Astrocyte of the cerebellum (primary cell): ENCODE measurements around the gene ZNF862.

Experiments used
- DNase-seq: peaks from one replicate; pipeline ENCODE4 v3.0.0-alpha.2; 2011; ENCODE audit warnings: low read depth
- H3K4me3 ChIP-seq: 2 replicates; pipeline ENCODE4 v1.5.1; 2011; ENCODE audit warnings: mild to moderate bottlenecking, low read depth, low read length, moderate library complexity
- CTCF ChIP-seq: IDR thresholded peaks from 2 replicates; pipeline ENCODE4 v1.5.1; 2012; ENCODE audit warnings: low read length, low read depth, moderate library complexity, mild to moderate bottlenecking; ENCODE audit errors: missing control alignments
- in situ Hi-C: cut with HindIII; loops from 2 replicates; pipeline ENCODE4 v1.10.0; 2017; ENCODE audit warnings: low sequenced_read_pairs

The ZNF862 gene

GRCh38 chr7:149838224-149838991 is at the start of gene ZNF862:
TSS of gene ZNF862 (plus strand) at chr7:149838375. CDS start at chr7:149838612, 237 bp downstream.
- DNase-seq = peak; percentile 92
- in situ Hi-C loops = no loop called here
- peak; percentile 5 for TF ChIP-seq CTCF
- peak within 1 kb of the TSS; percentile 83 for H3K4me3 ChIP-seq

GRCh38 chr7:149789101-149789500 is 49.1 kb upstream of the ZNF862 start:
- no peak for TF ChIP-seq CTCF
- H3K4me3 ChIP-seq = no peak overlapping the region
- in situ Hi-C loops = no loop called here
- no peak for DNase-seq

GRCh38 chr7:149790146-149790548 is 48.0 kb upstream of the ZNF862 start:
- TF ChIP-seq CTCF = peak; percentile 23
- no peak overlapping the region for H3K4me3 ChIP-seq

GRCh38 chr7:149790754-149791360 is 47.3 kb upstream of the ZNF862 start:
- no peak overlapping the region for H3K4me3 ChIP-seq
- in situ Hi-C loops = no loop called here
- no peak for DNase-seq
- TF ChIP-seq CTCF = no peak

More at GRCh38 chr7:149790146-149790548, 48.0 kb upstream of the ZNF862 start:
- in situ Hi-C loops = no loop called here
- DNase-seq = no peak

GRCh38 chr7:149791411-149792219 is 46.6 kb upstream of the ZNF862 start:
- no peak for TF ChIP-seq CTCF
- in situ Hi-C loops = no loop called here
- no peak overlapping the region for H3K4me3 ChIP-seq
- DNase-seq = no peak

- H3K4me3 ChIP-seq = no peak overlapping the region
- in situ Hi-C loops = no loop called here
- DNase-seq = no peak
- TF ChIP-seq CTCF = no peak
These were observed 46.0 kb upstream of the ZNF862 start for GRCh38 chr7:149792220-149792595.
